Cardiac fibroblast (primary cell): ENCODE data around the gene GPC3.

ENCODE experiments used
- DNase-seq, 2 donors: peaks; one replicate each; pipeline versions ENCODE4 v3.0.0 to v3.0.0-alpha.2; 2010; ENCODE audit warnings: low read depth in 2 of 2
- H3K4me3 ChIP-seq, 2 donors: replicated peaks in 1 of 2; 1 replicate in 1 of 2; 2 replicates in 1 of 2; pipeline ENCODE4 v1.5.1; 2011; ENCODE audit warnings: low read depth in 2 of 2, low read length in 2 of 2, mild to moderate bottlenecking in 2 of 2, moderate library complexity in 1 of 2
- CTCF ChIP-seq: IDR thresholded peaks from one replicate; pipeline ENCODE4 v1.5.1; 2011; ENCODE audit warnings: low read depth, mild to moderate bottlenecking, low read length, inconsistent platforms

The GPC3 gene

DNA sequence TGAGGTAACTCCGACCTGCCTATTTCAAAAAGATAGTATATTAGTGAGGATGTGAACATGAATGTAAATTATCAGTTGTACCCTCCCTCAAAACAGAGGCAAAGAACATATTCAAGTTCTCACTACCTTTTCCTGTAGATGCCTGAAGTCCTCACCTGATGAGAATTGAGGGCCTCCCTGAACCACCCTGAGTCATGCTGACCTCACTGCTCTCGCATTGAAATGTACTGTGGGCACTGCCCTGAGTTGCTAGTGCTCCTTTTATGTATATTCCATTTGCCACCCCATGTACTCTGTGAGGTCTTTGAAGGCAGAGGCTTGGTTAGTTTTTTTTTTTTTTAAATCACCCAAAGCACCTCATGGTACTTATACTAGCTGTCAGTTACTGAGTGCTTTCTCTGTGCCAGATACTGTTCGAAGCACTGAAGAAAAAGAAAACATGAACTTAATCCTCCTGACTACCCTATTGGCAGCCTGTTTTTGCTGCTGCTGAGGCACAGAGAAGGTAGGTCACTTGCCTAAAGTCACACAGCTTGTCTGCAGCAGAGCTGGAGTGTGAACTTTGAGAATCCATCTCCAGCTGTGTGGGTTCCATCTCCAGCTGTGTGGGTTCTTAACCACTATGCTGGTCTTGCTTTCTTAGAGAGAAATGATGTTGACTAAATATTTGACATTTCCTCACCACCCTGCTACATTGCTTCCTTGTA, 317.0 kb downstream of the GPC3 start:
- no peak for DNase-seq
- no peak for TF ChIP-seq CTCF
- no peak overlapping the region for H3K4me3 ChIP-seq

GRCh38 chrX:133666256-133666655, 319.1 kb downstream of the GPC3 start:
- no peak for DNase-seq
- no peak overlapping the region for H3K4me3 ChIP-seq
- no peak for TF ChIP-seq CTCF

- peak in 1 of 2 donors; percentile 16 for DNase-seq
- no peak overlapping the region for H3K4me3 ChIP-seq
- TF ChIP-seq CTCF: no peak
Measured at GRCh38 chrX:133661962-133662839, 323.2 kb downstream of the GPC3 start.

DNA sequence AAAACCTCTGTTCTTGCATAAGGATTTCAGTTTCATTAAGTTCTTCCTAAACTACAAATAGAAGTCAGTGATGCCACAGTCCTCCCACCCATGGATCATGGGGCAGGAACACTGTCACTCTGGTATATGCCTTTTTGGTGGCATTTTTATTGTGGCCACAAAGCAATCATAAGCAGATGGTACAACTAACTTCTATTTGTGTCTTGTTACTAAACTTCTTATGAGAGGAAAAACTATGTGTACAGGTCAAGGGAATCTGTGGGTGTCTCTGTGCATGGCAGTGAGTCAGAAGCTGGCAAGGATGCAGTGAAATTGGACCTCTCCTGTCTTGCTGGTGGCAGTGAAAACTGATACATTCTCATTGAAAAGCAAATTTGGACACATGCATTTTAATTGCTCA, 325.1 kb downstream of the GPC3 start:
- no peak for TF ChIP-seq CTCF
- no peak overlapping the region for H3K4me3 ChIP-seq
- peak; percentile 15 to 53 for DNase-seq

DNA sequence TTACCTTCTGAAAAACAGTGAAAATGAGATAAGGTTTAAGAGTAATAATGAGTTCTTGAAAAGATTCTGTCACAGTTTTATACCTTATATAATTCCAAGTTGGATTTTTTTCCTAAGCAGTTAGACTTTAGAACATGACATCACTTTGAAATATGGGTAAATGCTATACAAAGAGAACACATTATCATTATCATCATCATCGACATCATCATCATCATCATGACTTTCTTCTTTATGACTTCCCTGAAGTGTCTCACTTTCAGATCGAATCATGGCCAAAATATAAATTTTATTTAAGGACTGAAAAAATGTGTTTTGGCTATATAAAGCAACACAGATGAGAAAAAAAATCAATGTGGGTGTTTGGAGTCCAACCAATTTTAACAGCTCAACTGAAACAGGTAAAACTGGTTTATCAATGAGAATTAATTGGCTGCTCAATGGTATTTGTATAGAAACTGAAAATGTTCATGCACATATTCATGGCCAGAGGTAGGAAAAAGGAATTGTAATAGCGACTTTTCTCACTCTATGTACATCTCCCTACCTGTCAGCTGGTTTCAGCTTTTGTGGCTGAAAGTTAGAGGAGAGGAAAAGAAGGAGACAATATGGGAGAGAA, 327.0 kb downstream of the GPC3 start:
- no peak for DNase-seq
- TF ChIP-seq CTCF: no peak
- H3K4me3 ChIP-seq: no peak overlapping the region

- H3K4me3 ChIP-seq: no peak overlapping the region
- DNase-seq: no peak
- TF ChIP-seq CTCF: no peak
Measured at GRCh38 chrX:133655275-133656265, 329.8 kb downstream of the GPC3 start.
